ENCODE data around the gene ARRDC1.

The ARRDC1 gene

DNA sequence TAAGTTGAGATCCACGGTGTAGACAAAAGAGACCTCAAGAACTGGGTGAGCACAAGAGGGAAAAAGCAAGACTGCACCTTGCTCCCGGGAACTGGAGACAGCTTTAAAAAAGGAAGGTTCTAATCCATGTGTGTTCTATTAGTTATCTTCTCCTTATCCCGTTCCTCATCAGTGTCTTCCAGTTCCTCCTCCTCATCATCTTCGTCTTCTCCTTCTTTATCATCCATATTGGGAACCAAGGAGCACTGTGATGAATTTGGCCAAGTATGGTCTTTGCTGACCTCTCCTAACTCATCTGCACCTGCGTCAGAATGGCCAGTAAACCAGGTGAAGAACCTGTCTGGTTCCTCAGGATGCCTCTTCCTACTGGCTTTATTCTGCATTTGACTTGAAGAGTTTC is 35.4 kb downstream of the ARRDC1 start:
- no peak for DNase-seq (ENCODE audit: low spot score)

DNA sequence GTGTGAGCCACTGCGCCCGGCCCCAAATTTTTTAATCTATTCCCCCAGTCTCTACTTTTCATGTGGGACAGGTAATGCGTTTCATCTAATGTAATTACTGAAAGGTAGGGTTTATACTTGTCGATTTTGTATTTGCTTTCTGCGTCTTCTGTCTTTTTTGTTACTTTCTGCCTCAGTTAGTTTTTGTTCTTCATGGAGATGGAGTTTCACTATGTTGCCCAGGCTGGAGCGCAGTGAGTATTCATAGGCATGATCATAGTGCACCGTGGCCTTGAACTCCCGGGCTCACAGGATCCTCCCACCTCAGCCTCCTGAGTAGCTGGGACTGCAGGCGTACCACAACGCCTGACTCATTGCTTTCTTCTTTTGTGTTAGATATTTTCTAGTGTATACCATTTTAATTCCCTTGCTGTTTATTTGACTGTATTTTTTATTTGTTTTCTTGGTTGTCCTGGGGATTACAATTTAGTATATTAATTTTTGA is 36.7 kb downstream of the ARRDC1 start:
- no peak for DNase-seq (ENCODE audit: low spot score)

DNA sequence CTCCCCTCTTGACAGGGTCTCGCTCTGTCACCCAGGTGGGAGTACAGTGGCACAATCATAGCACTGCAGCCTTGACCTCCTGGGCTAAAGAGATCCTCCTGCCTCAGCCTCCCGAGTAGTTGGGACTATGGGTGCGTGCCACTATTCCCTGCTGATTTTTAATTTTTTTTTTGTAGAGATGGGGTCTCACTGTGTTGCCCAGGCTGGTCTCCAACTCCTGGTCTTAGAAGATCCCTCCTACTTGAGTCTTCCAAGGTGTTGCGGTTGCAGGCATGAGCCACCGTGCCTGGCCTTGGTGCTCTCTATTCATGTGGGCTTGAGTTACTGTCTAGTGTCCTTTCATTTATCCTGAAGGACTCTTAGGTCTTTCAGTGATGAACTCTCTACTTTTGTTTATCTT is 37.4 kb downstream of the ARRDC1 start:
- DNase-seq (ENCODE audit: low spot score) = no peak

DNA sequence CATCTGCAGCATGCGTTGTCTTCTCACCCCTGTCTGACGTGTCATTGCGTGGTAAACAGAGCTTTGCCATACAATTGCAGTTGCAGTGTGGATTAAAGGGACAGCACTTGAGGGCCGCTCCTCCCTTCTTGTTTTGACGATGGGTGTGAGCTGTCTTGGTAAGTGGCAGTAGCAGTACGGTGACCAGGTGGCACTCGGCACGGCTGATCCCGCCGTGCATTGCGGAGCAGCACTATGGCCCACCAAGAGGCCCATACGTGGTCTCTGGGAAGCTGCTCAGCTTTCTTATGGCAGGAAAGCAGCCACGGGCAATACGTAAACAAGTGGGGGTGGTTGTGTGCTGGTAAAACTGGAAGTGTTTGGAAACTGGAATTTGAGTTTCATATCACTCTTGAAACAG is 38.4 kb downstream of the ARRDC1 start:
- DNase-seq (ENCODE audit: low spot score) = no peak

DNA sequence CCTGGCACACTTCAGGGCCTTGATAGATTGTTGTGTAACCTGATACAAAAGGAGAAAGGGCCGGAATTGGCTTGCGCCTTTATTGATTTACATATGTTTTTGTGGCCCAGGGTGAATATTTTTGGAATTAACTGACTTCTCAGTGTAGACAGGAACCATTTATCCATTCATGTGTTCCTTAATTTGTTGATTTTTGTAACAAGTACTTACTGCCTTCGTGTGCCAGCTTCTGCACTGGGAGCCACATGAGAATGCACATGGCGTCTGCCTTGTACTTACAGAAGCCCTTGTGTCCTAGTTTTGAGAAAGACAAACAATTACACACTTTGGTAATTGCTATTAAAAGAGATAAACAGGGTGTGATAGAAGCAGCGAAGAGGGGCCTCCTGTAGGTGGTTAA is 39.7 kb downstream of the ARRDC1 start:
- no peak for DNase-seq (ENCODE audit: low spot score)

DNA sequence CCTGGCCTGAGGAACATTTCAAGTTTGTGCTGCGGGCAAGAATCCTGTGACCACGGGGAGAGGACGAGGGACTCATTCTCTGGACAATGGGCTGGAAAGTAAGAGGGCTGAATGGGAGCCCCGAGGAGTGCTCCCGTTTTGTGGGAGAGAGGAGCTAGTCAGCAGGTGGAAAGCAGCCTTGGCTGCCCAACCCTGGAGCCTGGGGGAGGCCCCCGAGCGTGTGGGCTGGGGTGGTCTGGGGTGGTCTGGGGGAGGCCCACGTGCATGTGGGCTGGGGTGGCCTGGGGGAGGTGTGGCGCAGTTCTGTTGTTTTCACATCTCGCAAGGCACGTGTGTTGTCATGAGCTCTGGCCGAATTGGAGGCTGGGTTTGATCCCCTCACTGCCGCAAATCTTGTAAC is 40.9 kb downstream of the ARRDC1 start:
- DNase-seq (ENCODE audit: low spot score) = no peak

DNA sequence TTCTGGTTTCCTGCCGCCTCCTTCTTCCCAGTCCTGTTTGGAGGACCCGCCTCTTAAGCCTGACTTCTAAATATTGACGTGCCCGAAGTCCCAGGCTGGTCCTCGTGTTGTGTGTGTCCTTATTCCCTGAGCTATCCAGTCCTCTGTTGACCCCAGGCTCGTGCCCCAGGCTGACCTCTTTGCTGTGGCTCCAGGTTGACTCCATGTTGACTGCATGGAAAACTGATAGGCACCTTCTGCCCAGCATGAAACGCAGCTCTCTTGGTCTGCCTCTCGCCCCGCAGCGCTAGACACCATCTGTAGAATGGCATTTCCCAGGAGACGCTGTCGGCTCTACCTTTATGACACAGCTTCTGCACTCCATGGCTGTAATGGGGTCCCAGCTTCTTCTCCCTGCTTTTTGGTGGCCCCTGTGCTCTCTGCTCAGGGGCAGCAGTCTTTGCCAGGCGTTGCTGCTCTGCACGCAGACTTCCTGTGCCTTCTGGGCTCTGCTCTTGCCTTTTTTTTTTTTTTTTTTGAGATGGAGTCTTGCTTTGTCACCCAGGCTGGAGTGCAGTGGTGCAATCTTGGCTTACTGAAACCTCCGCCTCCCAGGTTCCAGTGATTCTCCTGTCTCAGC is 41.7 kb downstream of the ARRDC1 start:
- DNase-seq (ENCODE audit: low spot score) = no peak

DNA sequence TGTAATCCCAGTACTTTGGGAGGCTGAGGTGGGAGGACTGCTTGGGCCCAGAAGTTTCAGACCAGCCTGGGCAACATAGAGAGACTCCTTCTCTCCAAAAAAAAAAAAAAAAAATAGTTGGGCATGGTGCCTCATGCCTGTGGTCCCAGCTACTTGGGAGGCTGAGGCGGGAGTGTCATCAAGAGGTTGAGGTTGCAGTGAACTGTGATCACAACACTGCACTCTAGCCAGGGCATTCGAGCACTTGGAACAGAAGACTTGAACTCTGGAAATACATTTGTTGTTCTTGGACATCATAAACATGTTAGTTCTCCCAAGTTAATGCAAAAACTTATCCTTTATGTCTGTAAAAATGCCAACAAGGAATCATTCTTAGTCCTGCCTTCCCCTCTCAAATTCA is 42.9 kb downstream of the ARRDC1 start:
- DNase-seq (ENCODE audit: low spot score) = no peak

DNA sequence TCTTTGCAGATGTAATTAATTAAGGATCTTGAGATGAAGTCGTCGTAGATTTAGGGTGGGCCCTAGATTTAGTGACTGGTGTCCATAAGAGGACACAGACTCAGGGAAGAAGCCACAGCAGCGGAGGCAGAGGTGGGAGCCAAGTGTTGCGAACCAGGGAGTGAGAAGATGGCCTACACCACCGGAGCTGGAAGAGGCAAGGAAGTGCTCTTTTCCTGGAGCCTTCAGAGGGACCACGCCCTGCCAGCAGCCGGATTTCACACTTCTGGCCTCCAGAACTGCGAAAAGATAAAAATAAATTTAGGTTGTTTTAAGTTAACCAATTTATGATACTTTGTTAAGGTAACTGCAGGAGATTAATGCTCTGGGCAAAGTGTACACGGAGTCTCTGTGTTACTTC is 44.1 kb downstream of the ARRDC1 start:
- DNase-seq (ENCODE audit: low spot score) = no peak

DNA sequence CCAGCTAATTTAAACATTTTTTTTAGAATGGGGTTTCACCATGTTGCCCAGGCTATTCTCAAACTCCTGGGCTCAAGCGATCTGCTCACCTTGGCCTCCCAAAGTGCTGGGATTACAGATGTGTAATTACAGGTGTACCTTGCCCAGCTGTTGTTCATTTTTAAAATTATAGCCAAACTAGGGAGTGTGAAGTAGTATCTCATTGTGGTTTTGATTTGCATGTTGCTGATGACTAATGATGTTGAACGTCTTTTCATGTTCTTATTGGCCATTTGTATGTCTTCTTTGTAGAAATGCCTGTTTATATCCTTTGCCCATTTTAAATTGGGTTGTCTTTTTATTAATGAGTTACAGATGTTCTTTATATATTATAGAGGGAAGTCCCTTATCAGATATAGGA is 44.8 kb downstream of the ARRDC1 start:
- no peak for DNase-seq (ENCODE audit: low spot score)

DNA sequence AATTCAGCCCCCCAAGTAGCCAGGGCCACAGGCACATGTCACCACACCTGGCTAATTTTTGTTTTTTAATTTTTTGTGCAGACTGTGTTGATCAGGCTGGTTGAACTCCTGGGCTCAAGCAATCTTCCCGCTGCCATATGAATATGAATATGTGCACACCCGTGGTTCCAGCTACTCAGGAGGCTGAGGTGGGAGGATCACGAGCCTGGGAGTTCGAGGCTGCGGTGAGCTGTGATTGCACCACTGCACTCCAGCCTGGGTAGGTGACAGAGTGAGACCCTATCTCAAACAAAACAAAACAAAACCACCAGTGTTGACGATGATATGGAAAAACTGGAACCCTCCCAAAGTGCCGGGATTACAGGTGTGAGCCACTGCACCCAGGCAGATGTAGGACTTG is 45.3 kb downstream of the ARRDC1 start:
- DNase-seq (ENCODE audit: low spot score) = no peak

DNA sequence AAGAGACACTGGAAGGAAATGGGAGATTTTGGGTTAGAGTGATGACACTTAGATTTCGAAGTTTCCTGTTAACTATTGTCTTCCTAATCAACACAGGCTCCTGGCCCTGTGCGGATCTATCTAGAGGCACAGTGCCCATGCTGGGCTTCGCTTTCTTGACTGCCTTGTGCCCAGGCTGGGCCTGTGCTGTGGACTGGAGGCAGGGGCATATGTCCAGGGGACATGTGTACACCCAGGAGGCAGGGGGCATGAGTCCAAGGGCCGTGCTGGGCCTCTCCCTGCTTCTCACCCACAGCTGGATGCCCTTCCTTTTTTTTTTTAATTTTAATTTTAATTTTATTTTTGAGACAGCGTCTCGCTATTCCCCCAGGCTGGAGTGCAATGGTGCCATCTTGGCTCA is 50.9 kb downstream of the ARRDC1 start:
- DNase-seq (ENCODE audit: low spot score) = no peak

DNA sequence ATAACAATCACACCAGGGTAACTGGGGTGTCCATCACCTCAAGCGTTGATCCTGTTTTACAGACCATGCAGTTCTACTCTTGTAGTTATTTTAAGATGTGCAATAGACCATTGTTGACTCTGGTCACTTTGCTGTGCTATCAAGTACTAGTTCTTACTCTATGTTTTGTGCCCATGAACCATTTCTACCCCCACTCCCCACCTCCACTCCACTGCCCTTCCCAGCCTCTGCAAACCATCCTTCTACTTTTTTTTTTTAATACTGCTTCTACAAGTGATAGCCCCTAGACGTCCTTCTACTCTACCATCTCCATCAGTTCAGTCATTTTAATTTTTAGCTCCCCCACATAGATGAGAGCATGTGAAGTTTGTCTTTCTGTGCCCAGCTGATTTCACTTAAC is 52.1 kb downstream of the ARRDC1 start:
- no peak for DNase-seq (ENCODE audit: low spot score)

DNA sequence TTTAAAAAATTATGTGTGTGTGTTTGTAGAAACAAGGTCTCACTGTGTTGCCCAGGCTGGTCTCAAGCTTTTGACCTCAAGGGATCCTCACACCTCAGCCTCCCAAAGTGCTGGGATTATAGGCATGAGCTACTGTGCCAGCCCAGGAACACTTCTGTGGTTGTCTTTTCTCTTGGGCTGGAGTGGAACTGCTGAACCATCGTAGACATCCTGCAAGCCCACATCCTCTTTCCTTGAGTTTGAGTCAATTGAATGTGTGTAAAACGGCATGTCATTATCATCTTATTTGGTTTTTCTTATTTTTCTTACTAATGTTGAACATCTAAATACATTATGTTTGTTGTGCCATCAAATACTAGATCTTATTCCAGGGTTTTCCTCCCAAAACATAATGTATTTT is 53.3 kb downstream of the ARRDC1 start:
- no peak for DNase-seq (ENCODE audit: low spot score)

DNA sequence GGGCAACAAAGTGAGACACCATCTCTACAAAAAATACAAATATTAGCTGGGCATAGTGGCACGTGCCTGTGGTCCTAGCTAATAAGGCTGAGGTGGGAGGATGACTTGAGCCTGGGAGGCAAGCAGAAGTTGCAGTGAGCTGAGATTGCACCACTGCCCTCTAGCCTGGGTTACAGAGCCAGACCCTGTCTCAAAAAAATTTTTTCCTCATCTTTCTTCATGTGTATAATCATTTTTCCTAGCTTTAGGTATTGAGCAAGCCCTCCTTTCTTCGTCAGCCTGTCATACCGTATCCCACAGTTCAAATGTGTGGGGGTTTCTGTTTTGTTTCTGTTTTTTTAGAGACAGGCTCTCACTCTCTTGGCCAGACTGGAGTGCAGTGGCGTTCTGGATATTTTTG is 54.7 kb downstream of the ARRDC1 start:
- no peak for DNase-seq (ENCODE audit: low spot score)

DNA sequence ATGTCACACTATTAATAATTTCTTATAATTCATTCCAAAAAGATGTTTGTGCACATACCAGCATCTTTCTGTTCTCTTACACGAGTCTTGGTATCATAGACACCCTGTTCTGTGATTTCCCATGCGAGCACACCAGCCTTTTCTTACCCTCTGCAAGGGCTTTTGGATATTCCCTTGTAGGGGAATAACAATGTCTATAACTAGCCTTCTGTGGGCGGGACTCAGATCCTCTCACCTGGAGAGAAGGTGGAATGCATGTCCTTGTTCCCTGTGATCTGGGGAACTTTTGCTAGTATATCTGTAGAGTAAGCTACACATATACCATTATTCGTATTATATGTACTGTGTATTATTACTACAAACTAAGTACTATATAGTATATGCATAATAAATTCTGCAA is 58.1 kb downstream of the ARRDC1 start:
- DNase-seq (ENCODE audit: low spot score) = no peak

DNA sequence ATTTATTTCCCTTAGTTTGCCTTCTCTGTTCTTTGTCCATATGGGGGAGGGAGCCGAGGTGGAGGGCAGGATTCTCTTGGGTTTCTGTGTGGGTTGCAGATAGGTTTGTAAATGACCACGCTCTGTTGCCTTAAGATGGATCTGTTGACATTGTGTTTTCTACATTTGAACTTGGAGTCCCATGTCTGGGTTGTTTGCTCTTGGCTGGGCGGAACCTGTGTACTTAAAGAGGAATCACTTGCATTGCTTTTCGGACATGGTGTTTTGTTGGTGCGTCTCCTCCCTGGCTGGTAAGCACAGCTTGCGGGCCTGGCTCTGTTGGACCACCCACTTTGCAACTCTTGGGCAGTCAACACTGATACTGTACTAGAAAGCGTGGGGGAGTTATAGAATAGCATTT is 59.2 kb downstream of the ARRDC1 start:
- DNase-seq (ENCODE audit: low spot score) = no peak
